ENCODE measurements around the gene DNAJC6. TPM values are rescaled to one million over a fixed set of nuclear protein-coding genes. Genes with fewer than 3 reads are reported as not detected.

Gene DNAJC6
- total RNA-seq, 1 experiment from 2014 or later = 4.0 TPM

DNA sequence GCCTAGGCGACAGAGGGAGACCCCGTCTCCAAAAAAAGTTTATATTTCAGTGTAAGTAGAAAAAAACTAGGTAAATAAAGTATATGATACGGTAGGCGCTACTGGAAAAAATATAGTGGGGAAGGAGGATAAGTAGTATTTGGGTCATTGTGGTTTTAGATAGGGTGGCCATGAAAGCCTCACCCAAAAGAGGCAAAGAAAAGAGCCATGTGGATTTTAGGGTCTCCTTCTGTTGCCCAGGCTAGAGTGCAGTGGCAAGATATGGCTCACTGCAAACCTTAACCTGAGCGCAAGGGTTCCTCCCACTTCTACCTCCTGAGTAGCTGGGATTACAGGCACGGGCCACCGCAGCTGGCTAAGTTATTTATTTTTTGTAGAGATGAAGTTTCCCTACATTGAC is 128.3 kb downstream of the DNAJC6 start:
- in situ Hi-C loops (cut with HindIII; ENCODE audit: low pct_unique_long_range_greater_than_20kb, low sequenced_read_pairs) = no loop called here
- no TSS peak for BruUV-seq (replicated peaks)
- H3K9me3 ChIP-seq (ENCODE audit: control insufficient read depth, insufficient read depth, low read depth, low read length) = no peaks in the 10 kb centered on the region
- intact Hi-C loops (cut with micrococcal nuclease; ENCODE audit: unreplicated experiment) = no loop called here
- ChIA-PET POLR2A (no interaction called here), CTCF (no interaction called here)
- ATAC-seq = no peak
- TF ChIP-seq CTCF (IDR thresholded peaks at IDR 0.05) (no peak), SIN3A (IDR thresholded peaks at IDR 0.05; ENCODE audit: borderline replicate concordance, insufficient read depth, low read depth, low read length) (no peak), REST (IDR thresholded peaks at IDR 0.05; ENCODE audit: insufficient read depth in 1 of 2, low read depth in 2 of 2, low read length in 1 of 2) (no peak)
- no peaks in the 10 kb centered on the region for H3K4me1 ChIP-seq (ENCODE audit: control insufficient read depth, insufficient read depth, low read length)
- peaks cover 4% of the 10 kb centered on the region for H3K36me3 ChIP-seq (ENCODE audit: control insufficient read depth, insufficient read depth, low read length)
- DNase-seq (ENCODE audit: low read depth, low spot score) = no peak
- no peak overlapping the region for H3K4me3 ChIP-seq (ENCODE audit: low read depth in 2 of 2, low read length in 2 of 2)
- no peaks in the 10 kb centered on the region for H3K27me3 ChIP-seq (ENCODE audit: control insufficient read depth, insufficient read depth, low read length)
- no peak overlapping the region for H3K27ac ChIP-seq (ENCODE audit: low read length)

DNA sequence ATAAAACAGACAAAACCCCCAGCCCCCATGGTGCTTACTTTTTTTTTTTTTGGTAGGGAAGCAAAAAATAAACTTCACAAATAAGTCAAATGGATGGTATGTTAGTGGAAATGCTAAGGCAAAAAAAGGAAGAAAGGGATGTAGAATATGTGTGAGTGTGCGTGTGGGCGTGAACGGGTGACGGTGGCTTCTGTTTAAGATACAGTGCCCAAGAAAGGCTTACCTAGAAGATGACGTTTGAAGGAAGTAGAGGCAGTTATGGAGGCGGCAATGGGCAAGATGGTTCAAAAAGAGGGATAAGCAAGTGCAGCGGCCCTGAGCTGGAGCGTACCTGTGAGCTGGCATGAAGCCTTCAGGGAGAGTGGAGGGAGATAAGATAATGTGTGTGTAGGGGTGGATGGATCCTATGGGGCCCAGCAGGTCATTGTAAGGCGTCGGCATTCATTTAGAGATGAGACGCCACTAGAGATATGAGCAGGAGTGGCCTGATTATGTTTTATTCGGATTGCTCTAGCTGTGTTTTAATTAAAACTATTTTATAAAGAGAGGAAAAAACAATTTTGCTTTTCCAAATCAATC is 131.1 kb downstream of the DNAJC6 start:
- DNase-seq (ENCODE audit: low read depth, low spot score) = no peak
- Histone ChIP-seq H3K27ac (ENCODE audit: low read length) (no peak overlapping the region), H3K4me1 (ENCODE audit: control insufficient read depth, insufficient read depth, low read length) (no peaks in the 10 kb centered on the region), H3K36me3 (ENCODE audit: control insufficient read depth, insufficient read depth, low read length) (no peaks in the 10 kb centered on the region), H3K9me3 (ENCODE audit: control insufficient read depth, insufficient read depth, low read depth, low read length) (no peaks in the 10 kb centered on the region), H3K4me3 (ENCODE audit: low read depth in 2 of 2, low read length in 2 of 2) (no peak overlapping the region), H3K27me3 (ENCODE audit: control insufficient read depth, insufficient read depth, low read length) (no peaks in the 10 kb centered on the region)
- TF ChIP-seq SIN3A (IDR thresholded peaks at IDR 0.05; ENCODE audit: borderline replicate concordance, insufficient read depth, low read depth, low read length) (no peak), POLR2AphosphoS5 (IDR thresholded peaks at IDR 0.05; ENCODE audit: low read depth, low read length) (no peak), REST (IDR thresholded peaks at IDR 0.05; ENCODE audit: insufficient read depth in 1 of 2, low read depth in 2 of 2, low read length in 1 of 2) (no peak)
- POLR2A ChIA-PET = no interaction called here
- in situ Hi-C loops (cut with HindIII; ENCODE audit: low pct_unique_long_range_greater_than_20kb, low sequenced_read_pairs) (no loop called here), intact Hi-C loops (cut with micrococcal nuclease; ENCODE audit: unreplicated experiment) (no loop called here)
- no peak for ATAC-seq
- no TSS peak for BruUV-seq (replicated peaks)
- CTCF ChIA-PET = interaction anchor here (0.7 kb wide), 1 partner anchor 185 kb away, joined by 9 read pairs; no protein-coding TSS in a partner anchor
